HepG2 (cell line): ENCODE data around the gene PITPNM2. TPM values are rescaled to one million over a fixed set of nuclear protein-coding genes. Genes with fewer than 3 reads are reported as not detected.

Source experiments
- ATAC-seq: fragments of 200-7000 bp; cut with Tn5 transposase; 3 replicates; pipeline ENCODE4 v1.9.1; 2020; ENCODE audit warnings: mild to moderate bottlenecking, moderate library complexity
- BruUV-seq: library from RNA; stranded (reverse); fragments of 400-500 nt; replicated peaks from 2 replicates; lab custom pipeline; 2021; lab: Mats Ljungman, UMichigan
- CTCF ChIA-PET: fragments of 300-600 bp; formaldehyde crosslinking; extraction: SDS; loops from one replicate; lab custom pipeline; 2021; ENCODE audit warnings: low total read pairs, inconsistent platforms, low intra/inter-chr PET ratio; lab: Yijun Ruan, JAX
- POLR2A ChIA-PET: fragments of 350-600 bp; sonication (Branson Sonifier 250); formaldehyde crosslinking; loops from one replicate; lab custom pipeline; 2020; ENCODE audit warnings: antibody characterized with exemption, inconsistent platforms; lab: Yijun Ruan, JAX
- DNase-seq: peaks from one replicate; pipeline ENCODE4 v3.0.0-alpha.2; 2015; ENCODE audit warnings: low spot score
- FAIRE-seq: peaks from 3 replicates; lab custom pipeline; 2011; peaks lifted over from hg19 to GRCh38; lab: Jason Lieb, UNC
- H2AFZ ChIP-seq: one replicate; pipeline ENCODE4 v1.6.1; 2011; ENCODE audit warnings: low read length, inconsistent platforms
- H3K27ac ChIP-seq: fragments of 300-600 bp; 3 replicates; pipeline ENCODE4 v1.8.0; 2011; ENCODE audit warnings: mixed run types, mild to moderate bottlenecking, mixed read lengths, low read length, inconsistent platforms; ENCODE audit not compliant: insufficient read depth; ENCODE audit errors: extremely low read length
- H3K27me3 ChIP-seq, 2 experiments: fragments of 200-600 bp in 1 of 2; 2 replicates in 1 of 2; 3 replicates in 1 of 2; pipeline versions ENCODE4 v1.6.0 to v1.8.0; 2011; ENCODE audit warnings: low read length in 2 of 2, mild to moderate bottlenecking in 2 of 2, moderate library complexity in 2 of 2, inconsistent platforms in 1 of 2; ENCODE audit not compliant: insufficient read depth in 2 of 2, control insufficient read depth in 1 of 2
- H3K36me3 ChIP-seq, 2 experiments: fragments of 200-600 bp in 1 of 2; replicated peaks in 1 of 2; 2 replicates in 1 of 2; 3 replicates in 1 of 2; pipeline versions ENCODE4 v1.5.1 to v1.8.0; 2011; ENCODE audit warnings: low read length in 2 of 2, inconsistent platforms in 1 of 2; ENCODE audit not compliant: insufficient read depth in 2 of 2, control insufficient read depth in 1 of 2
- H3K4me1 ChIP-seq: 2 replicates; pipeline ENCODE4 v1.5.1; 2012; ENCODE audit warnings: low read length, inconsistent platforms; ENCODE audit not compliant: insufficient read depth
- H3K4me2 ChIP-seq: 2 replicates; pipeline ENCODE4 v1.6.0; 2011; ENCODE audit warnings: low read depth, low read length, inconsistent platforms
- H3K4me3 ChIP-seq, 3 experiments: fragments of 200-600 bp in 1 of 3; sonication (generic), shearing (Covaris generic) in 1 of 3; replicated peaks in 1 of 3; 2 replicates each; pipeline ENCODE4 v1.5.1; 2011 to 2016; ENCODE audit warnings: low read length in 3 of 3, inconsistent platforms in 2 of 3, low read depth in 2 of 3, mild to moderate bottlenecking in 2 of 3, control low read depth in 1 of 3, mixed read lengths in 1 of 3; ENCODE audit not compliant: insufficient read depth in 1 of 3
- H3K79me2 ChIP-seq: one replicate; pipeline ENCODE4 v1.6.1; 2011; ENCODE audit warnings: low read length, inconsistent platforms; ENCODE audit not compliant: insufficient read depth
- H3K9ac ChIP-seq: 2 replicates; pipeline ENCODE4 v1.6.0; 2011; ENCODE audit warnings: mild to moderate bottlenecking, low read depth, low read length, inconsistent platforms; ENCODE audit not compliant: insufficient read depth
- H3K9me3 ChIP-seq: 2 replicates; pipeline ENCODE4 v1.5.1; 2012; ENCODE audit warnings: mild to moderate bottlenecking, low read length
- H4K20me1 ChIP-seq: 2 replicates; pipeline ENCODE4 v1.6.0; 2011; ENCODE audit warnings: inconsistent platforms, mild to moderate bottlenecking, low read length, moderate library complexity; ENCODE audit not compliant: insufficient read depth
- GABPB1 ChIP-seq: IDR thresholded peaks from 2 replicates; pipeline ENCODE4 v1.6.1; 2016; ENCODE audit warnings: mild to moderate bottlenecking, missing genetic modification reagents, moderate library complexity, missing compliant biosample characterization
- TCF12 ChIP-seq, 2 experiments: fragments of 450-650 bp in 1 of 2; sonication (generic) in 1 of 2; formaldehyde crosslinking in 1 of 2; IDR thresholded peaks; 2 replicates each; pipeline versions ENCODE4 v1.6.1 to v1.8.0; 2017 to 2022; ENCODE audit warnings: antibody characterized with exemption in 1 of 2, mild to moderate bottlenecking in 1 of 2, missing genetic modification reagents in 1 of 2, moderate library complexity in 1 of 2
- ZNF737 ChIP-seq: sonication (generic); formaldehyde crosslinking; IDR thresholded peaks from 2 replicates; pipeline ENCODE4 v1.5.0; 2020; ENCODE audit warnings: missing genetic modification reagents, mild to moderate bottlenecking, borderline replicate concordance
- WGBS: methylation state at CpG from one replicate; pipeline ENCODE4 v1.1.6; 2017; ENCODE audit warnings: low lambda C conversion rate; 5-methylcytosine and 5-hydroxymethylcytosine counted together
- in situ Hi-C: cut with HindIII; loops from 2 replicates; pipeline ENCODE4 v1.10.0; 2017; ENCODE audit warnings: low pct_unique_long_range_greater_than_20kb; ENCODE audit not compliant: extremely low pct_ligation_motif_present
- intact Hi-C: fragments of 100-400 bp; cut with micrococcal nuclease; formaldehyde crosslinking; loops from one replicate; pipeline ENCODE4 v1.10.0; 2022; ENCODE audit not compliant: unreplicated experiment
- polyA plus RNA-seq, 8 experiments: library from polyadenylated mRNA; depleted of rRNA in 3 of 8; stranded (reverse) in 7 of 8; unstranded in 1 of 8; fragments of >200 nt; fragmentation: Illumina TruSeq in 4 of 8; extraction: Trizol in 4 of 8; gene quantifications; 2 replicates each; pipeline versions ENCODE4 v1.2.1 to v1.2.3, GENCODE V29; 2011 to 2016; ENCODE audit warnings: low read depth in 4 of 8, missing spikeins in 1 of 8, mixed read lengths in 1 of 8; ENCODE audit not compliant: insufficient read depth in 1 of 8
- total RNA-seq, 5 experiments: library from RNA; depleted of rRNA; stranded (reverse); fragments of >200 nt; fragmentation: Illumina TruSeq; extraction: Trizol; gene quantifications; 2 replicates each; pipeline ENCODE4 v1.2.3, GENCODE V29; 2016; ENCODE audit warnings: low read depth in 1 of 5
- TF ChIP-seq, protein P1 (sequence below): IDR thresholded peaks from 2 replicates; pipeline ENCODE4 v1.6.1; 2016; ENCODE audit warnings: missing compliant biosample characterization, missing genetic modification reagents, borderline replicate concordance

PITPNM2 gene
- total and polyA plus RNA-seq, 2 of the 13 experiments (the other 11 are each of a cell fraction or from before 2014, with no cell fraction given) = 4.2 to 5.3 TPM

DNA sequence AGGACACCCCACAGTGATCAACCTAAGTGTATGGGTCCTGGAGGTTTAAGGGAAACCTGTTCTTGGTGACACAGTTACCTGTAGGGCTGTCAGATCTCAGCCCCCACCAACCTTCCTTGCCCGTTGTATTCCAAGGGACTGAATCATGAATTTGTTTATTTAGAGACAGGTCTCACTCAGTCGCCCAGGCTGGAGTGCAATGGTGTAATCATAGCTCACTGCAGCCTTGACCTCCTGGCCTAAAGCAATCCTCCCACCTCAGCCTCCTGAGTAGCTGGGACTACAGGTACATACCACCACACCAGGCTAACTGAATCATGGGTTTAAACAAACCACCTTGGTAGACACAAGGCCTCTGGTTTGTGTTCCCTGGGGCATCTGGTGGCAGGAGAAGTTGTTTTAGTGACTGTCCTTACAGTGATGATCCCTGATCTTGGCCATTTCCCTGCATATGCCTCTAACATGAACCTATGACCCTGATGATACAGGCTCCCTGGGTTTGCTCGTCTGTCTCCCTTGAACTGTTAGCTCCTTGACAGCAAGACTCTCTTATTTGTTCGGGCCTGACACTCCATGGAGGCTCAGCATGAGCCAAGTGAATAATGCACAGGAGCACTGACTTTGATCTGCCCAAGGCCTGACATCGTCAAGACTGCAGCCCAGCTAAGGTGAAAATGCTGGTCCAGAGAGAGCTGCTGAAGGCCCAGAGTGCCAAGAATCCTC, 47.9 kb downstream of the PITPNM2 start (continued):
- TF ChIP-seq, protein P1, sequence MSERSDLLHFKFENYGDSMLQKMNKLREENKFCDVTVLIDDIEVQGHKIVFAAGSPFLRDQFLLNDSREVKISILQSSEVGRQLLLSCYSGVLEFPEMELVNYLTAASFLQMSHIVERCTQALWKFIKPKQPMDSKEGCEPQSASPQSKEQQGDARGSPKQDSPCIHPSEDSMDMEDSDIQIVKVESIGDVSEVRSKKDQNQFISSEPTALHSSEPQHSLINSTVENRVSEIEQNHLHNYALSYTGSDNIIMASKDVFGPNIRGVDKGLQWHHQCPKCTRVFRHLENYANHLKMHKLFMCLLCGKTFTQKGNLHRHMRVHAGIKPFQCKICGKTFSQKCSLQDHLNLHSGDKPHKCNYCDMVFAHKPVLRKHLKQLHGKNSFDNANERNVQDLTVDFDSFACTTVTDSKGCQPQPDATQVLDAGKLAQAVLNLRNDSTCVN = no peak
- TF ChIP-seq, all 625 proteins: peak for 20

DNA sequence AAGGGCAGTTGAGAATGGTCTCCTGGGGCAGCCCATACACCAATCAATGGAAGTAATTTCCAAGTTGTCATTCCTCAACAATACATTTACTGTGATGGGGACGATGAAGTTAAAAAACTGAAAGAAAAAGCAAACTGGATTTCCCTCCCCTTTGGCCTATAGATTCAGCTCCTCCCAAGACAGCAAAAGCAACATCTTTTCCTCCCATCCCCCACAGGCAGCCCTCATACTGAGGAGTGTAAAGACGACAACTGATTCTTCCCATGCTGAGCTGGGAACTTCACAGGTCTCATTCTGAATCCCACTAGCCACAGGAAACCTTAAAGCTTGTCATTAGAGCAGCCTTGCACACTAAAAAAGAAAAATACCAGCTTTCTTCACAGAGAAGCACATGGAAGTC, 48.5 kb downstream of the PITPNM2 start:
- H2AFZ ChIP-seq = no peak overlapping the region
- in situ Hi-C loops = no loop called here
- FAIRE-seq = no peak
- TF ChIP-seq GABPB1 (CRISPR knock-in tag) (no peak), TCF12 (IDR thresholded peaks at IDR 0.05) (no peak), TCF12 (CRISPR knock-in tag; IDR thresholded peaks at IDR 0.05) (no peak), ZNF737 (no peak)
- TF ChIP-seq, all 625 proteins: peak for 0
- H4K20me1 ChIP-seq = no peaks in the 10 kb centered on the region
- no peak for DNase-seq
- no peak overlapping the region for H3K27ac ChIP-seq
- ChIA-PET POLR2A (interaction anchor here (0.8 to 1.4 kb wide), 4 partner anchors 8 to 130 kb away, joined by 3 to 6 read pairs (median 3); no protein-coding TSS in a partner anchor), CTCF (no interaction called here)
- peaks cover 58% of the 10 kb centered on the region for H3K4me1 ChIP-seq
- H3K9ac ChIP-seq = no peak overlapping the region
- no peaks in the 10 kb centered on the region for H3K27me3 ChIP-seq
- no TSS peak for BruUV-seq
- intact Hi-C loops = no loop called here
- H3K9me3 ChIP-seq = no peaks in the 10 kb centered on the region
- no peak for ATAC-seq
- H3K36me3 ChIP-seq = peaks cover 1 to 7% of the 10 kb centered on the region in 2 experiments; a peak in 3 of 5 replicates
- no peaks in the 10 kb centered on the region for H3K79me2 ChIP-seq
- no peak overlapping the region for H3K4me2 ChIP-seq
- WGBS = 96% methylated on average over 2 of the region's 2 CpGs
- H3K4me3 ChIP-seq = no peak overlapping the region
